ENCODE results near the gene B4GALT1. TPM values are rescaled to one million over a fixed set of nuclear protein-coding genes. Genes with fewer than 3 reads are reported as not detected.
A peak's percentile ranks its signal among the peaks of the same experiment; 100 is the strongest.

The B4GALT1 gene
- total RNA-seq, 2 experiments from 2014 or later = 33.5 to 35.0 TPM

- Mint-ChIP-seq H3K27me3 (no peaks in the 10 kb centered on the region), H3K27ac (peak overlapping the region; percentile 61), H3K4me3 (no peak overlapping the region), H3K36me3 (peaks cover 11% of the 10 kb centered on the region), H3K9me3 (no peaks in the 10 kb centered on the region), H3K4me1 (peaks cover 6% of the 10 kb centered on the region)
- no peak for DNase-seq
Observed at GRCh38 chr9:33112094-33112493, 55.0 kb downstream of the B4GALT1 start.

GRCh38 chr9:33111631-33112030 lies 55.5 kb downstream of the B4GALT1 start:
- H3K9me3 Mint-ChIP-seq = no peaks in the 10 kb centered on the region
- no peaks in the 10 kb centered on the region for H3K27me3 Mint-ChIP-seq
- no peak overlapping the region for H3K27ac Mint-ChIP-seq
- no peak for DNase-seq
- no peak overlapping the region for H3K4me3 Mint-ChIP-seq
- peaks cover 2% of the 10 kb centered on the region for H3K4me1 Mint-ChIP-seq
- peaks cover 11% of the 10 kb centered on the region for H3K36me3 Mint-ChIP-seq

GRCh38 chr9:33110686-33111085 lies 56.5 kb downstream of the B4GALT1 start:
- no peaks in the 10 kb centered on the region for H3K27me3 Mint-ChIP-seq
- no peak for DNase-seq
- H3K4me3 Mint-ChIP-seq = no peak overlapping the region
- H3K27ac Mint-ChIP-seq = no peak overlapping the region
- no peaks in the 10 kb centered on the region for H3K9me3 Mint-ChIP-seq
- H3K36me3 Mint-ChIP-seq = peaks cover 11% of the 10 kb centered on the region
- peaks cover 2% of the 10 kb centered on the region for H3K4me1 Mint-ChIP-seq

DNA sequence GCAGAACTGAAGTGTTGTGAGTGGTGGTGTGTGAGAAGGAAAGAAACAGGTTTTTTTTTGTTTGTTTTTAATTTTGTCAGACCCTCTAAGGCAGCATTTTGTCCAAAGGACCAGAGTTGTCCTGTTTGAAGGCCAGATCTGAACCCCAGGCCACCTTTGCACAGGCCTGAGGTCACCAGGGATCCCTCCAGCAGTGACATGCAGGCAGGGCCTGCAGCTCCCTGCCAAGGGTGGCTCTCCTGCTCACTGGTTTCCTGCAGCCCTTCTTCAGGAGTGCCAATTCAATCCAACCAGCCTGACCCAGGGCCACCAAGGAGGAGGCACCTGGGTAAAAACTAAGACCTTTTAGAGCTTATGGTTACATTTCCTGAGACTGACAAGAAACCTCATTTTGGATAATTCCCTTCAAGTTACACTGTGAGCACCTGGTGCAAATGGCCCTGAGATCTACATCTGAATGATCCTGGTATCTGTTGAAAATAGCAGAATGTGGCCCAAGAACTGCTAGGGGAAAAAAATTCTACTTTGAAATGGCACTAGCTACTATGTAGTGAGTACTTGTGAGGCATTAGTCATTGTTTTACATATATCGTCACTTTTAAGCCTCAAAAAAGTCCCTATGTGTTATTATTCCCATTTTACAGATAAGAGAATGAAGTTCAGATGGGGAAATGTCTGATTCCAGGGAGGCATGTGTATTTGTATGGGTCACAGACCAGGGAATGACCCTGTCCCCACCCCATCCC lies 57.1 kb downstream of the B4GALT1 start:
- Mint-ChIP-seq H3K27ac (peak overlapping the region; percentile 3), H3K4me1 (peaks cover 2% of the 10 kb centered on the region), H3K4me3 (no peak overlapping the region)

DNA sequence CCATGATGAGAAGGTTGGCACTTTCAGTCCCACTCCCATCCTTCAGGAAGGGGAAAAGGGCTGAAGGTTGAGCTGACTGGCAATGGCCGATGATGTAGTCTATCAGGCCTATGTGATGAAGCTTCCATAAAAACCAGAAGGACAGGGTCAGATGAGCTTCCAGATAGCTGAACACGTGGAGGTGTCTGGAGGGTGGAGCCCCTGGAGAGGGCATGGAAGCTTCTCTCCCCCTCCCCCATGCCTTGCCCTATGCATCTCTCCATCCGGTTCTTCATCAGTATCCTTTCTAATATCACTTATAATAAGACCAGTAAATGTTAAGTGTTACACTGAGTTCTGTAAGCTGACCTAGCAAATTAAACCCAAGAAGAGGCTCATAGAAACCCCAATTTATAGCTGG lies 58.0 kb downstream of the B4GALT1 start:
- H3K27me3 Mint-ChIP-seq = no peaks in the 10 kb centered on the region
- peaks cover 2% of the 10 kb centered on the region for H3K4me1 Mint-ChIP-seq
- H3K27ac Mint-ChIP-seq = no peak overlapping the region
- DNase-seq = no peak
- H3K9me3 Mint-ChIP-seq = no peaks in the 10 kb centered on the region
- peaks cover 11% of the 10 kb centered on the region for H3K36me3 Mint-ChIP-seq
- H3K4me3 Mint-ChIP-seq = no peak overlapping the region

More for the DNA sequence above, 57.1 kb downstream of the B4GALT1 start:
- no peak for DNase-seq
- Mint-ChIP-seq H3K27me3 (no peaks in the 10 kb centered on the region), H3K36me3 (peaks cover 11% of the 10 kb centered on the region), H3K9me3 (no peaks in the 10 kb centered on the region)

- Mint-ChIP-seq H3K4me1 (peaks cover 2% of the 10 kb centered on the region), H3K27ac (no peak overlapping the region), H3K9me3 (no peaks in the 10 kb centered on the region), H3K27me3 (no peaks in the 10 kb centered on the region), H3K36me3 (peaks cover 6% of the 10 kb centered on the region), H3K4me3 (no peak overlapping the region)
- DNase-seq = no peak
Observed at GRCh38 chr9:33108472-33108871, 58.7 kb downstream of the B4GALT1 start.

DNA sequence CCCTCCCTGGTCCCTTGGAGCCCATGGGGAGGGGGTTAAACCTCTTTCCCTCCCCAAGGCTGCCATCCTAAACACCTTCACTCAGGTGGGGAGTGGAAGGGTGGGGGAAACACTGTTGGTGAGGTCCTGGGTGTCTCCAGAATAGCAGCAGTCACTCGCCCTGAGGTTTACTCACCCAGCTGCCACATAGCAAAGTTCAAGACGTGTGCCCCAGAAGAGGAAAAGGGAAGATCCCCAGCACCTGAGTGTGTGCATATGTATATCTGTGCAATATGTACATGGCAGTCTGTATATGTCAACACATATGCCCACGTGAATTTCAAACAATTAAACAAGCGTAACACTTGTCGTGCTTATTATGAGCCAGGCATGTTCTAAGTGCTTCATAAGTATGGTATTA lies 59.4 kb downstream of the B4GALT1 start:
- H3K4me1 Mint-ChIP-seq = peaks cover 2% of the 10 kb centered on the region
- DNase-seq = no peak
- H3K27ac Mint-ChIP-seq = no peak overlapping the region
- peaks cover 5% of the 10 kb centered on the region for H3K36me3 Mint-ChIP-seq
- no peaks in the 10 kb centered on the region for H3K27me3 Mint-ChIP-seq
- H3K4me3 Mint-ChIP-seq = no peak overlapping the region
- no peaks in the 10 kb centered on the region for H3K9me3 Mint-ChIP-seq

DNA sequence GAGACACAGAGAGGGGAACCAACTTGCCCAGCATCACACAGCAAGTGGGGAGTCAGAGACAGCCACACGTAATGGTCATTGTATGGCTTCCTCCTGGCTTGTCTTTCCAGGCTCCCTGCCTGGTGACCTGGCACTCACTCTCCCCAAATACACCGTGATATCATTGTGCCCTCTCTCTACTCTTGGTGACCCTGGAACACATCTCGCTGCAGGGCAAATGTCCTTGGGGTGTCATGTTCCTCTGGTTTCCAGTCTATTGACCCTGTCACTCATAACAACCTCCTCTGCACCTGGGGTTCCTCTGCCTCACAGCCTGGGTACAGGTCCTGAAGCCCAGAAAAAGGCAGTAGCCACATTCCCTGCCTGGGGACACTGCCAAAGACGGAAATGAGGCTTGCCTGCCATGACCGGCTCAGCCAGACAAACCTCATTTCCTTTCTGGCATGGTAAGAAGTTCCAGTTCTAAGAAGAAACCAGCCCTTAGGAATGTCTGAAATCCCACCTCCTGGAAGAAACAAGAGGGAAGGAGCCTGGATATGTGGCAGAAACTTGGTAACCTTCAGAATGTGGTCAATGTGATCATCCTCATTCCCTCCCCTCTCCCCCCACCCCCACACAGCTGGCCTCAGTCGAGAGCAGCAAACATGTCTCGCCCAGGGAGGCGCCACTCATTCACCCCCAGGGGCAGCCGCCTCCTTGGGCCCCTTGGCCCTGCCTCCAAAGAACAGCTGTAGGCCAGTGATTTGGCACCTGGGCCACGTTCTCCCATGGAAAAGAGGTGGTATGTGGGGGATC lies 60.1 kb downstream of the B4GALT1 start:
- H3K4me1 Mint-ChIP-seq = peaks cover 2% of the 10 kb centered on the region
- no peaks in the 10 kb centered on the region for H3K27me3 Mint-ChIP-seq
- DNase-seq = no peak
- no peak overlapping the region for H3K4me3 Mint-ChIP-seq
- H3K9me3 Mint-ChIP-seq = no peaks in the 10 kb centered on the region
- peaks cover 5% of the 10 kb centered on the region for H3K36me3 Mint-ChIP-seq
- H3K27ac Mint-ChIP-seq = no peak overlapping the region

DNA sequence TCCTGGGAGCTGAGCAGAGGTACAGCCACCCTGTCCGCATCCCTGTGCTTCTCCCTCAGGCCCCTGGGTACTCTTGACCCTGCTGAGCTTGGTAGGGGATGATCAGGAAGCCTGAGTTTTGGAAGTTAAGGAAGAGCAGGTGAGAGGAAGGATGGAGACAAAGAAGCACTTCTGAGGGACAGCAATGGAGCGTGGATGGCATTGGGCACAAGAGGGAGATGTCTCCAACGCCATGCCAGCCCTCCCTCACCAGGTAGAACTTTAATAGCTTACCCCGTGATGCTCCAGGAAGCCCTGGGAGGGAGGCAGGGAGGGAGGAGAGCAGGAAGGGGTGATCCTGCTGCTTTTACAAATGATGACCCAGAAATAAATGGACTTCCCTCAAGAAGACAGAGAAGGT lies 60.8 kb downstream of the B4GALT1 start:
- Mint-ChIP-seq H3K27me3 (no peaks in the 10 kb centered on the region), H3K36me3 (peaks cover 5% of the 10 kb centered on the region), H3K4me1 (peaks cover 2% of the 10 kb centered on the region), H3K9me3 (no peaks in the 10 kb centered on the region), H3K4me3 (no peak overlapping the region), H3K27ac (no peak overlapping the region)
- DNase-seq = no peak

- Mint-ChIP-seq H3K36me3 (peaks cover 1% of the 10 kb centered on the region), H3K4me1 (peaks cover 2% of the 10 kb centered on the region), H3K9me3 (no peaks in the 10 kb centered on the region), H3K27ac (no peak overlapping the region), H3K27me3 (no peaks in the 10 kb centered on the region), H3K4me3 (no peak overlapping the region)
- DNase-seq = no peak
Observed at GRCh38 chr9:33105959-33106358, 61.2 kb downstream of the B4GALT1 start.

DNA sequence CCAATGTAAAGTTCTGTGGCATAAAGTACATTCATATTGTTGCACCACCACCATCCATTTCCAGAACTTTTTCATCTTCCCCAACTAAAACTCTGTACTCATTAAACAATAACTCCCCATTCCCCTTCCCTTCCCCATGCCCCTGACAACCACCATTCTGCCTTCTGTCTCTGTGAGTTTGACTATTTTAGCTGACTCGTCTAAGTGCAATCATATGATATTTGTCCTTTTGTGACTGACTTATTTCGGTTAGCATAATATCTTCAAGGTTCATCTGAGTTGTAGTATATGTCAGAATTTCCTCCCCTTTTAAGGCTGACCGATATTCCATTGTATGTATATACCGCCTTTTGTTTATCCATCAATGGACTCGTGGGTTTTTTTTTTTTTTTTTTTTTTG lies 61.6 kb downstream of the B4GALT1 start:
- Mint-ChIP-seq H3K27ac (no peak overlapping the region), H3K36me3 (no peaks in the 10 kb centered on the region), H3K4me1 (peaks cover 2% of the 10 kb centered on the region)

DNA sequence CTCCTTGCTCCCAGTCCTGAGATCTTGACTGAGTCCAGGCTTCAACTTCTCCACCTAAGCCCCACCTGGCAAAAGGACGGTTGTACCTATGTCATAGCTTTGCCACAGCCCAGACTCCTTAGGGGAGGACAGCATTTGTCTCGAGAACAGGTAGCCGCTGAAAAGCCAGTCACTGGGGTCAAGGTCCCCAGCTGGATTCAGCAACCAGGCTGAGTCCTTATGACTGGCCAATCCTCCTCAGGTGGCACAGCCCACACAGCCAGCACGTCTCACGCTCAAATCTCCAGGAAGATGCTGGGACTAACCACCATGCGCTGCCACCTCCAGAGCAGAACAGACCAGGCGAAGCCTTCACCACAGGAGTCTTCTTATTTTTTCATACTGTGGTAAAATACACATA lies 62.7 kb downstream of the B4GALT1 start:
- no peak overlapping the region for H3K4me3 Mint-ChIP-seq
- peaks cover 4% of the 10 kb centered on the region for H3K4me1 Mint-ChIP-seq
- no peak overlapping the region for H3K27ac Mint-ChIP-seq
- DNase-seq = no peak
- H3K27me3 Mint-ChIP-seq = no peaks in the 10 kb centered on the region
- H3K9me3 Mint-ChIP-seq = no peaks in the 10 kb centered on the region
- H3K36me3 Mint-ChIP-seq = no peaks in the 10 kb centered on the region

More for the DNA sequence above, 61.6 kb downstream of the B4GALT1 start:
- Mint-ChIP-seq H3K9me3 (no peaks in the 10 kb centered on the region), H3K27me3 (no peaks in the 10 kb centered on the region), H3K4me3 (no peak overlapping the region)
- no peak for DNase-seq

DNA sequence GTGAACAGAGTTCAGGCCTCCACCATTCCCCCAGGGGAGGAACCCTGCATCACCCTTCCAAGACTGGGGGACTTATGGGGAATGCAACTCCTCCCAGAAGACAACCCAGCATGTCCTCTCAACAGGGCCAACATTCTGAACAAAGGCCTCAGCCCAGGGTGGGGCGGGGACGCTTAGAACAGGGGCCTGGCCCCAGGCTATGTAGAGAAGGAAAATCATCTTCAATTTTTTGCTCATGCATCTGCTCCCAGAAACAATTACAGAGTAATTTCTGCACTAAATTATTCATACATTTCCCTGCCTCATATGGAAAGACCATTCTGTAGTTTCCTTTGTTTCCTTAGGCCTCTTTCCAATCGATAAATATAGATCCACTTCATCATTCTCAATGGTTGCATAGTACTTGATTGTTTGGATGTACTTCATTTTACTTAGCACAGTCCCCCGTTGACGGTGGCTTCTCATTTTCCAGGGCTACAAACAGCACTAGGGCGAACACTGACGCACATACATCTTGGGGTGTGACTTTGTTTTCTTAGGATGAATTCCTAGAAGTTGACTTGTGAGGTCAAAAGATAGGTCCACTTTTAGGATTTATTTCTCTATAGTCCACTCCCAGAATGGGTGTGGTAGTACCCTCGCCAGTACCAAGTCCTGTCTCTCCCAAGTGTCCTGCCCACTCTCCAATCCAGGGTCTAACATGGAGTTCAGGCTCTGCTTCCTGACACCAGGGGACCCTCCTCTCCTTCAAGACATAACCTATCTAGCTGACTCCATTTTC lies 63.4 kb downstream of the B4GALT1 start:
- Mint-ChIP-seq H3K4me1 (peaks cover 4% of the 10 kb centered on the region), H3K9me3 (no peaks in the 10 kb centered on the region), H3K27me3 (no peaks in the 10 kb centered on the region), H3K4me3 (no peak overlapping the region), H3K36me3 (no peaks in the 10 kb centered on the region), H3K27ac (no peak overlapping the region)
- no peak for DNase-seq

DNA sequence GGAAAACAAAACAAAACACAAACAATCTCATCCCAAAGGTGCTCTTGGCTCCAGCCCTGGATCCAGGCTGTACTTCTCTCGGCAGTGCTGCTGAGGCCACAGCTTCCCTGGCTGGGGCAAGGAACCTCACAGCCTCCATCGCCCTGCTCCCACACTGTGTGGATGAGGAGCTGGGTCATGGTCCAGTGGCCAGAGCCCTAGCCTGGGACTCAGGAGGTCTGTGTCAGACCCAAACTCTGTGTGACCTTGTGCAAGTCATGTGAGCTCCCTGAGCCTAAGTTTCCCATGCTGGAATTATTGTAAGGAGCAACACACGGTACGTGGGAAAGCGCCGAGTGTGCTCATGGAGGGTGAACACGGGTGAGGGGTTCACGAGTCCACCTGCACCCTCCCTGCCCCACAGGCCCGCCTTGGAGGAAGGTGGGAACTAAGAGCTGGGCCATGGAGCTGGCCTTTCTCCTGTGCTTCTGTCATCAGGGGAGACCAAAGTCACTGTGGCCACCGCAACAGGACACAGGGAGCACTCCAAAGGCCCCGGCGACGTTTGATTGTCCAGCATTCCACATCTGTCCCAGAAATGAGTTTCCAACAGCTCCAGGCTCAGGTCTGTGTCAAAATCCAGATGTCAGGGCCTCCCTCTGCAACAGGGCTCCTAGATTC lies 64.5 kb downstream of the B4GALT1 start:
- Mint-ChIP-seq H3K36me3 (no peaks in the 10 kb centered on the region), H3K27me3 (no peaks in the 10 kb centered on the region), H3K4me3 (no peak overlapping the region), H3K27ac (no peak overlapping the region), H3K9me3 (no peaks in the 10 kb centered on the region), H3K4me1 (peaks cover 4% of the 10 kb centered on the region)
- DNase-seq = no peak

Measured in activated naive CD8-positive, alpha-beta T cell treated with anti-CD3 and anti-CD28 coated beads for 36 hours (primary cell).